Psoas muscle (tissue), 8 donors: ENCODE measurements around the gene NBEA. TPM values are rescaled to one million over a fixed set of nuclear protein-coding genes. Genes with fewer than 3 reads are reported as not detected.

Source experiments
- ATAC-seq, 4 donors: fragments of 200-7000 bp; cut with Tn5 transposase; one replicate each; pipeline ENCODE4 v1.9.1; 2020; ENCODE audit warnings: moderate library complexity in 3 of 4, mild to moderate bottlenecking in 2 of 4
- DNase-seq, 2 donors: peaks; one replicate each; pipeline ENCODE4 v3.0.0-alpha.2; 2020
- H3K27ac ChIP-seq: fragments of 200-600 bp; one replicate; pipeline ENCODE4 v1.8.0; 2022
- H3K27me3 ChIP-seq, 3 donors: fragments of 200-600 bp in 1 of 3; one replicate each; pipeline versions ENCODE4 v1.6.1 to v1.8.0; 2013 to 2022; ENCODE audit warnings: low read length in 2 of 3, mild to moderate bottlenecking in 2 of 3, moderate library complexity in 1 of 3; ENCODE audit not compliant: insufficient read depth in 3 of 3
- H3K36me3 ChIP-seq, 2 donors: fragments of 200-600 bp in 1 of 2; one replicate each; pipeline versions ENCODE4 v1.6.1 to v1.8.0; 2013 to 2022; ENCODE audit warnings: low read depth in 1 of 2, mild to moderate bottlenecking in 1 of 2, moderate library complexity in 1 of 2; ENCODE audit not compliant: insufficient read depth in 1 of 2
- H3K4me1 ChIP-seq: fragments of 200-600 bp; one replicate; pipeline ENCODE4 v1.8.0; 2022
- H3K4me3 ChIP-seq: fragments of 200-600 bp; one replicate; pipeline ENCODE4 v1.8.0; 2022; ENCODE audit warnings: mild to moderate bottlenecking
- H3K9me3 ChIP-seq: fragments of 200-600 bp; one replicate; pipeline ENCODE4 v1.8.0; 2022
- whole genome bisulfite sequencing, 3 donors: extraction: QIAGEN DNeasy Blood & Tissue Kit; methylation state at CpG; one replicate each; pipeline versions ENCODE4 v1.1.6 to v1.1.7; 2013; 5-methylcytosine and 5-hydroxymethylcytosine counted together
- intact Hi-C, 2 donors: fragments of 100-400 bp; cut with DNase I; formaldehyde crosslinking; loops; one replicate each; pipeline versions ENCODE4 v1.11.0 to v1.14.2; 2022
- polyA plus RNA-seq, 3 donors: library from polyadenylated mRNA; stranded (reverse); fragments of 200-250 nt; gene quantifications; one replicate each; pipeline ENCODE4 v1.2.3, GENCODE V29; 2013
- total RNA-seq, 4 donors: library from RNA; stranded (reverse); fragmentation: NEBNext Ultra II Directional in 2 of 4; extraction: Animal tissue kit (Norgen Biotek cat#: 25700) in 2 of 4; gene quantifications; one replicate each; pipeline versions ENCODE4 v1.2.1 to v1.2.4, GENCODE V29; 2021 to 2023
- TF ChIP-seq, protein P1 (sequence below): fragments of 200-600 bp; IDR thresholded peaks from one replicate; pipeline ENCODE4 v1.8.0; 2022; ENCODE audit warnings: antibody characterized with exemption
- donor health status: healthy with polysubstance abuse.
- donor health status: DM: no; HTN: no; CAD: no; lungs with moderate emphysema.
- donor health status: Bipolar disorder and iron deficiency.
- donor health status: healthy.
- donor health status: DM: yes; HTN: yes; CAD: no.
- donor health status: DM: no; HTN: no; CAD: no.
- donor health status: DM: no; HTN: no; CAD: no.
- donor health status: DM: yes; HTN: yes; CAD: no.

The NBEA gene
- total and polyA plus RNA-seq, 7 donors = 0.99 to 5.3 (median 1.5) TPM

DNA sequence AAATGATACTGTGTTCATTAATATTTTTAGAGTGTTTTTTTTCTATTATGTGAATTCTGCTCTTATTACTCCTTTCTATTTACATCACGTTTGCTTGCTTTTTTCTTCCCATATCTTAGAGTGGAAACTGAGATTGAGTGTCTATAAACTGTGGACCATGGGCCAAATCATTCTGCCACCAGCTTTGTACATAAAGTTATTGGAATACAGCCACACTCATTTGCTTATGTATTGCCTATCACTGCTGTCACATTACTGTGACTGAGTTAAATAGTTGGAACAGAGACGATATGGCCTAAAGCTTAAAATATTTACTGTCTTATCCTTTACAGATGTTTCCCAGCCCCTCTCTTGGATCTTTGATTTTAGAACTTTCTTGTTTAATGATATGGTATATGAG, 274.1 kb downstream of the NBEA start:
- no peak for ATAC-seq
- Histone ChIP-seq H3K36me3 (no peaks in the 10 kb centered on the region), H3K4me3 (no peak overlapping the region), H3K9me3 (peaks cover 3% of the 10 kb centered on the region), H3K27me3 (no peaks in the 10 kb centered on the region), H3K4me1 (no peaks in the 10 kb centered on the region), H3K27ac (no peak overlapping the region)
- no peak for DNase-seq
- intact Hi-C loops = loop anchor here in 1 of 2 donors (10.0 kb wide), 1 partner anchor 509 kb away; no protein-coding TSS in a partner anchor
- 54 to 73% (median 59%) methylated on average over 2 of the region's 2 CpGs for WGBS, 3 donors
- TF ChIP-seq, protein P1, sequence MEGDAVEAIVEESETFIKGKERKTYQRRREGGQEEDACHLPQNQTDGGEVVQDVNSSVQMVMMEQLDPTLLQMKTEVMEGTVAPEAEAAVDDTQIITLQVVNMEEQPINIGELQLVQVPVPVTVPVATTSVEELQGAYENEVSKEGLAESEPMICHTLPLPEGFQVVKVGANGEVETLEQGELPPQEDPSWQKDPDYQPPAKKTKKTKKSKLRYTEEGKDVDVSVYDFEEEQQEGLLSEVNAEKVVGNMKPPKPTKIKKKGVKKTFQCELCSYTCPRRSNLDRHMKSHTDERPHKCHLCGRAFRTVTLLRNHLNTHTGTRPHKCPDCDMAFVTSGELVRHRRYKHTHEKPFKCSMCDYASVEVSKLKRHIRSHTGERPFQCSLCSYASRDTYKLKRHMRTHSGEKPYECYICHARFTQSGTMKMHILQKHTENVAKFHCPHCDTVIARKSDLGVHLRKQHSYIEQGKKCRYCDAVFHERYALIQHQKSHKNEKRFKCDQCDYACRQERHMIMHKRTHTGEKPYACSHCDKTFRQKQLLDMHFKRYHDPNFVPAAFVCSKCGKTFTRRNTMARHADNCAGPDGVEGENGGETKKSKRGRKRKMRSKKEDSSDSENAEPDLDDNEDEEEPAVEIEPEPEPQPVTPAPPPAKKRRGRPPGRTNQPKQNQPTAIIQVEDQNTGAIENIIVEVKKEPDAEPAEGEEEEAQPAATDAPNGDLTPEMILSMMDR = no peak

DNA sequence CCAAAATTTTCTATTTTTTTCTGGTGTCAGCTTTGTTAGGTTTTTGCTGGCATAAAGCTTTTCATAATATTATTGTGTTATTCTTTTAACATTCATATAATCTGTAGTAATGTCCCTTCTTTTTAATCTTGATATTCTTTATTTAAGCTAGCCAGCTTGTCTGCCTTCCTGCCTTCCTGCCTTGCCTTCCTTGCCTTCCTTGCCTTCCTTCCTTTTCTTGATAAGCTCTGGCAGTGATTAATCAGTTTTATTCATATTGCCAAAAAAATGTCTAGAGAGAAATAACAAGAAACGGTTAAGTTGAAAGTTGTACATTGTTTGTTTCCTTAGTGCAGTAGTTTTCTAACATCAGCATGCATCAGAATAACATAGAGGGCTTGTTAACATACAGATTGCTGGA, 277.0 kb downstream of the NBEA start:
- H3K4me1 ChIP-seq = no peaks in the 10 kb centered on the region
- no peaks in the 10 kb centered on the region for H3K27me3 ChIP-seq
- no peak overlapping the region for H3K27ac ChIP-seq
- H3K9me3 ChIP-seq = peaks cover 3% of the 10 kb centered on the region
- ATAC-seq (no peak), DNase-seq (no peak)
- intact Hi-C loops = loop anchor here in 1 of 2 donors (10.0 kb wide), 1 partner anchor 506 kb away; no protein-coding TSS in a partner anchor
- no peak overlapping the region for H3K4me3 ChIP-seq
- TF ChIP-seq, protein P1 = no peak
- no peaks in the 10 kb centered on the region for H3K36me3 ChIP-seq
- WGBS, 3 donors = 67 to 80% (median 72%) methylated on average over 1 of the region's 1 CpG

DNA sequence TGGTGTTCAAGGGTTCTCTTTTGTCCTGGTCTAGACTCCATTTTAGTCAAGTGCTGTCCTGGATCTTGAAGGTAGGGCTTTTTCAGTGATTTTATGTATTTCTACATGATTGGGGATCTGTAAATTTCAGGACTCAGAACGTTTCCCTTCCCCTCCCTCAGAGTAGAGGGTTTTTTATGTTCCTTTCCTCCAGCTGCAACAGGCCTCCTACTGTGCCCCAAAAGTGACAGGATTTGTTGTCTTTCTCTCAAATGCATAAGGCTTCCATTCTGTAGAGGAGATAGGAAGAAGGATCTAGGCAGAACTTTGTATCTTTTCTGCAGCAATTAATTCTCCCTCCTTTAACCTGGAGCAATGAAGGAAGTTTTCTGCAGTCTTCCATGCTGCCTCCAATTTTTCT, 283.1 kb downstream of the NBEA start:
- no peak overlapping the region for H3K27ac ChIP-seq
- H3K36me3 ChIP-seq = no peaks in the 10 kb centered on the region
- intact Hi-C loops = no loop called here
- no peaks in the 10 kb centered on the region for H3K27me3 ChIP-seq
- H3K4me3 ChIP-seq = no peak overlapping the region
- DNase-seq = no peak
- TF ChIP-seq, protein P1 = no peak
- H3K4me1 ChIP-seq = no peaks in the 10 kb centered on the region
- no peak for ATAC-seq
- 56 to 73% (median 59%) methylated on average over 1 of the region's 1 CpG for WGBS, 3 donors
- H3K9me3 ChIP-seq = peaks cover 3% of the 10 kb centered on the region

DNA sequence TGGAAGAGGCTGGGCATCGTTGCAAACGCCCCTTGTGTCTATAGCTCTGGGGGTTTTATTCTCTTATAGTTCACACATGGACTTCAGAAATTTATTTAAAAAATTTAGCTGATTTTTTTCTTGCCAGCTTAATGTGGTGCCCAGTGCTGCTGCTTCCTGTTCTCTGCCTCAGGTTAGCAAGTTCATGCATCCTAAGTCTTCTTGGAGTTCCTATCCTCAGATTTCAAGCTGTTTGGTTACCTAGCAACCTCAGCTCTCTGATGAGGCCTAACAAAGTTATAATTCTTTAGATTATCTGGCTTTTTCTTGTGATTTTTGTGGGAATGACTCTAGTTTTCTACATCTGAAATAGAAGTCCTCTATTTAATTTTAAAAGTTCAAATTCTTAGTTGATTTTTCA, 283.5 kb downstream of the NBEA start:
- peaks cover 3% of the 10 kb centered on the region for H3K9me3 ChIP-seq
- H3K27me3 ChIP-seq = no peaks in the 10 kb centered on the region
- TF ChIP-seq, protein P1 = no peak
- DNase-seq (no peak), ATAC-seq (no peak)
- no peak overlapping the region for H3K27ac ChIP-seq
- 89 to 94% (median 94%) methylated on average over 2 of the region's 2 CpGs for WGBS, 3 donors
- intact Hi-C loops = no loop called here
- no peaks in the 10 kb centered on the region for H3K36me3 ChIP-seq
- no peak overlapping the region for H3K4me3 ChIP-seq
- no peaks in the 10 kb centered on the region for H3K4me1 ChIP-seq

DNA sequence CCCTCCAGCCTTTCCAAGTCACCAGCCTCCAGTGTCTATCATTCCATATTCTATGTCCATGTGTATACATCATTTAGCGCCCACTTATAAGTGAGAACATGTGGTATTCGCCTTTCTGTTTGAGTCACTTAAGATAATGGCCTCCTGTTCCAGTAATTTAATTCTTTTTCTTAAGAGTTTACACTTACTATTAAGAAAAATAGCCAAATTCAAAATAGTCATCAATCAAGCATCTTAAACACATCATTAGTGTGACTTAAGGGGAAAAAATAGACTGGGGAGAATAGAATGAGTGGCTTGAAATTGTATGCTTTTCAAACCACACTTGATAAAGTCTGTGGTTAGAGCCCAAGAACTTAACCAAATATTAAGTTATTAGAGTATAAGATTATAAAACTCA, 286.5 kb downstream of the NBEA start:
- no peak for DNase-seq
- Histone ChIP-seq H3K4me1 (peaks cover 5% of the 10 kb centered on the region), H3K9me3 (no peaks in the 10 kb centered on the region), H3K27ac (no peak overlapping the region), H3K27me3 (no peaks in the 10 kb centered on the region), H3K36me3 (no peaks in the 10 kb centered on the region), H3K4me3 (no peak overlapping the region)
- intact Hi-C loops = no loop called here
- 97 to 98% (median 97%) methylated on average over 2 of the region's 2 CpGs for WGBS, 3 donors
- ATAC-seq = no peak
- TF ChIP-seq, protein P1 = no peak
